ENCODE data around the gene ADD2.

The ADD2 gene

DNA sequence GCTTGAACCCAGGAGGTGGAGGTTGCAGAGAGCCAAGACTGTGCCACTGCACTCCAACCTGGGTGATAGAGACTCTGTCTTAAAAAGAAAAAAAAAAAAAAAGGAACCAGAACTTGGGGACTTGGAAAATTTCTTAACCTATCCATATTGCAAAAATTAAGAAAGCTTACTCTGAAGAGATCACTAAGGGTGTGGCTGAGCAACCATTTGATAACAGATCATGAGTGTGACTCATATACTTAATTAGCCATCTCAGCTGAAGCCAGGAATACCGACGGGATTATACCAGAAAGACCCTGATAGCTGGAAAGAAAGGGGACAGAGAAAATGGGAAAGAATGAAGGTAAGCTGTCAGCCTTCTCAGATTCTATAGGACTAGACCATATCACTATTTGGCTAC, 7.1 kb upstream of the ADD2 start:
- TF ChIP-seq ZNF8 (CRISPR knock-in tag; IDR thresholded peaks at IDR 0.05) (no peak), RARB (CRISPR knock-in tag; IDR thresholded peaks at IDR 0.05) (no peak), ZNF565 (CRISPR knock-in tag; conservative IDR thresholded peaks at IDR 0.05; ENCODE audit: low read depth) (no peak), TOX (CRISPR knock-in tag; IDR thresholded peaks at IDR 0.05; ENCODE audit: borderline replicate concordance) (no peak), BACH2 (CRISPR knock-in tag; IDR thresholded peaks at IDR 0.05; ENCODE audit: borderline replicate concordance) (no peak), ZNF70 (CRISPR knock-in tag; IDR thresholded peaks at IDR 0.05) (no peak), ZFP3 (CRISPR knock-in tag; IDR thresholded peaks at IDR 0.05) (no peak), SNAI2 (CRISPR knock-in tag; IDR thresholded peaks at IDR 0.05) (no peak), ZC3H10 (CRISPR knock-in tag; IDR thresholded peaks at IDR 0.05) (no peak)
- TF ChIP-seq, protein P1, sequence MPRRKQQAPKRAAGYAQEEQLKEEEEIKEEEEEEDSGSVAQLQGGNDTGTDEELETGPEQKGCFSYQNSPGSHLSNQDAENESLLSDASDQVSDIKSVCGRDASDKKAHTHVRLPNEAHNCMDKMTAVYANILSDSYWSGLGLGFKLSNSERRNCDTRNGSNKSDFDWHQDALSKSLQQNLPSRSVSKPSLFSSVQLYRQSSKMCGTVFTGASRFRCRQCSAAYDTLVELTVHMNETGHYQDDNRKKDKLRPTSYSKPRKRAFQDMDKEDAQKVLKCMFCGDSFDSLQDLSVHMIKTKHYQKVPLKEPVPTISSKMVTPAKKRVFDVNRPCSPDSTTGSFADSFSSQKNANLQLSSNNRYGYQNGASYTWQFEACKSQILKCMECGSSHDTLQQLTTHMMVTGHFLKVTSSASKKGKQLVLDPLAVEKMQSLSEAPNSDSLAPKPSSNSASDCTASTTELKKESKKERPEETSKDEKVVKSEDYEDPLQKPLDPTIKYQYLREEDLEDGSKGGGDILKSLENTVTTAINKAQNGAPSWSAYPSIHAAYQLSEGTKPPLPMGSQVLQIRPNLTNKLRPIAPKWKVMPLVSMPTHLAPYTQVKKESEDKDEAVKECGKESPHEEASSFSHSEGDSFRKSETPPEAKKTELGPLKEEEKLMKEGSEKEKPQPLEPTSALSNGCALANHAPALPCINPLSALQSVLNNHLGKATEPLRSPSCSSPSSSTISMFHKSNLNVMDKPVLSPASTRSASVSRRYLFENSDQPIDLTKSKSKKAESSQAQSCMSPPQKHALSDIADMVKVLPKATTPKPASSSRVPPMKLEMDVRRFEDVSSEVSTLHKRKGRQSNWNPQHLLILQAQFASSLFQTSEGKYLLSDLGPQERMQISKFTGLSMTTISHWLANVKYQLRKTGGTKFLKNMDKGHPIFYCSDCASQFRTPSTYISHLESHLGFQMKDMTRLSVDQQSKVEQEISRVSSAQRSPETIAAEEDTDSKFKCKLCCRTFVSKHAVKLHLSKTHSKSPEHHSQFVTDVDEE (CRISPR knock-in tag; IDR thresholded peaks at IDR 0.05): no peak
- TF ChIP-seq, protein P2, sequence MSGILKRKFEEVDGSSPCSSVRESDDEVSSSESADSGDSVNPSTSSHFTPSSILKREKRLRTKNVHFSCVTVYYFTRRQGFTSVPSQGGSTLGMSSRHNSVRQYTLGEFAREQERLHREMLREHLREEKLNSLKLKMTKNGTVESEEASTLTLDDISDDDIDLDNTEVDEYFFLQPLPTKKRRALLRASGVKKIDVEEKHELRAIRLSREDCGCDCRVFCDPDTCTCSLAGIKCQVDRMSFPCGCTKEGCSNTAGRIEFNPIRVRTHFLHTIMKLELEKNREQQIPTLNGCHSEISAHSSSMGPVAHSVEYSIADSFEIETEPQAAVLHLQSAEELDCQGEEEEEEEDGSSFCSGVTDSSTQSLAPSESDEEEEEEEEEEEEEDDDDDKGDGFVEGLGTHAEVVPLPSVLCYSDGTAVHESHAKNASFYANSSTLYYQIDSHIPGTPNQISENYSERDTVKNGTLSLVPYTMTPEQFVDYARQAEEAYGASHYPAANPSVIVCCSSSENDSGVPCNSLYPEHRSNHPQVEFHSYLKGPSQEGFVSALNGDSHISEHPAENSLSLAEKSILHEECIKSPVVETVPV (CRISPR knock-in tag; IDR thresholded peaks at IDR 0.05): no peak
- no peak for ATAC-seq

DNA sequence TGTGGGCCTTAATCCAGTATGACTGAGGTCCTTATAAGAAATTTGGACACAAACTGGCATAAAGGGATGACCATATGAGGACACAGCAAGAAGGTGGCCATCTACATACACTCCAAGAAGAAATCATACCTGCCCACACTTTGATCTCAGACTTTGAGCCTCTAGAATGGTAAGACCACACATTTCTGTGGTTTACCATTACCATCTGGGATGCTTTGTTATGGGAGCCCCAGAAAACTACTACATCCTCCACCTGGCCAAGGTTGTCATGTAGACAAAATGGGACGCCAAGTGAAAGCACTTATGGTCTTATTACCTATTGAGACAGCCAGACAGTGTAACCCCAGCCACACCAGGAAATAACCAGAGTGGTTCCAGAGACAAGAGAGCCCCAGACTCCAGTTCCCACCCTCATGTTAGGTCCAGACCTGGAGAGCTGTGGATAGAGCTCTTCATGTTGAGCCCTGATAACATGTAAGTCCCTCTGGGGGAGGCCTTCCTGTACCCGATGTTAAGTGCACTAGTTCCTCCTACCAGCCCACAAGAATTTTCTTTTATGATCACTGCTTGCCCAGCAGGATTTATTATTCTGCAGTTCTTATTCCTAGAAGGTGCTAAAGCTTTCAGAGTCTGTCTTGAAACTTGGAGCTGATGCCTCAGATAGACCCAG, 4.6 kb upstream of the ADD2 start:
- TF ChIP-seq BACH2 (CRISPR knock-in tag; IDR thresholded peaks at IDR 0.05; ENCODE audit: borderline replicate concordance) (no peak), OSR1 (CRISPR knock-in tag; IDR thresholded peaks at IDR 0.05) (no peak), CSDC2 (CRISPR knock-in tag; IDR thresholded peaks at IDR 0.05) (no peak), GLIS3 (CRISPR knock-in tag; IDR thresholded peaks at IDR 0.05) (no peak), ZC3H10 (CRISPR knock-in tag; IDR thresholded peaks at IDR 0.05) (no peak), ISL1 (CRISPR knock-in tag; IDR thresholded peaks at IDR 0.05) (no peak), ZFP3 (CRISPR knock-in tag; IDR thresholded peaks at IDR 0.05) (no peak), ZNF70 (CRISPR knock-in tag; IDR thresholded peaks at IDR 0.05) (no peak)
- TF ChIP-seq, protein P1 (CRISPR knock-in tag; IDR thresholded peaks at IDR 0.05): no peak
- TF ChIP-seq, protein P3, sequence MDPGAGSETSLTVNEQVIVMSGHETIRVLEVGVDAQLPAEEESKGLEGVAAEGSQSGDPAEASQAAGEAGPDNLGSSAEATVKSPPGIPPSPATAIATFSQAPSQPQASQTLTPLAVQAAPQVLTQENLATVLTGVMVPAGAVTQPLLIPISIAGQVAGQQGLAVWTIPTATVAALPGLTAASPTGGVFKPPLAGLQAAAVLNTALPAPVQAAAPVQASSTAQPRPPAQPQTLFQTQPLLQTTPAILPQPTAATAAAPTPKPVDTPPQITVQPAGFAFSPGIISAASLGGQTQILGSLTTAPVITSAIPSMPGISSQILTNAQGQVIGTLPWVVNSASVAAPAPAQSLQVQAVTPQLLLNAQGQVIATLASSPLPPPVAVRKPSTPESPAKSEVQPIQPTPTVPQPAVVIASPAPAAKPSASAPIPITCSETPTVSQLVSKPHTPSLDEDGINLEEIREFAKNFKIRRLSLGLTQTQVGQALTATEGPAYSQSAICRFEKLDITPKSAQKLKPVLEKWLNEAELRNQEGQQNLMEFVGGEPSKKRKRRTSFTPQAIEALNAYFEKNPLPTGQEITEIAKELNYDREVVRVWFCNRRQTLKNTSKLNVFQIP (CRISPR knock-in tag; IDR thresholded peaks at IDR 0.05; ENCODE audit: borderline replicate concordance, low read depth): no peak
- TF ChIP-seq, protein P4, sequence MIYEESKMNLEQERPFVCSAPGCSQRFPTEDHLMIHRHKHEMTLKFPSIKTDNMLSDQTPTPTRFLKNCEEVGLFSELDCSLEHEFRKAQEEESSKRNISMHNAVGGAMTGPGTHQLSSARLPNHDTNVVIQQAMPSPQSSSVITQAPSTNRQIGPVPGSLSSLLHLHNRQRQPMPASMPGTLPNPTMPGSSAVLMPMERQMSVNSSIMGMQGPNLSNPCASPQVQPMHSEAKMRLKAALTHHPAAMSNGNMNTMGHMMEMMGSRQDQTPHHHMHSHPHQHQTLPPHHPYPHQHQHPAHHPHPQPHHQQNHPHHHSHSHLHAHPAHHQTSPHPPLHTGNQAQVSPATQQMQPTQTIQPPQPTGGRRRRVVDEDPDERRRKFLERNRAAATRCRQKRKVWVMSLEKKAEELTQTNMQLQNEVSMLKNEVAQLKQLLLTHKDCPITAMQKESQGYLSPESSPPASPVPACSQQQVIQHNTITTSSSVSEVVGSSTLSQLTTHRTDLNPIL (CRISPR knock-in tag; IDR thresholded peaks at IDR 0.05; ENCODE audit: low read depth): no peak
- no peak for ATAC-seq

DNA sequence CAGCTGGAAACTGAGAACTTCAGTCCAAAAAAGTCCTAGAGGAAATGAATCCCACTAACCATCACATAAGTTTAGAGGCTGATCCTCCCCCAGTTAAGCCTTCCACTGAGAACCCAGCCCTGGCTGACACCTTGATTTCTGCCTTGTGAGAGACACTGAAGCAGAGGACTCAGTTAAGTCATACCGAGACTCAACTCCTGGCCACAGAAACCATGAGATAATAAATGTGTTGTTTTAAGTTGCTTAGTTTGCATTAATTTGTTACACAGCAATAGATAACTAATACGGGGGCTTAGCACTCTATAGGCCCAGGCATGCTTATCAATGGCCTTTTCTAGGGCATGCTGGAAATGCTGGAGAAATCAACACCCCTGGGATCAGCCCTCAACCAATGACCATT, 3.4 kb upstream of the ADD2 start:
- TF ChIP-seq, protein P5, sequence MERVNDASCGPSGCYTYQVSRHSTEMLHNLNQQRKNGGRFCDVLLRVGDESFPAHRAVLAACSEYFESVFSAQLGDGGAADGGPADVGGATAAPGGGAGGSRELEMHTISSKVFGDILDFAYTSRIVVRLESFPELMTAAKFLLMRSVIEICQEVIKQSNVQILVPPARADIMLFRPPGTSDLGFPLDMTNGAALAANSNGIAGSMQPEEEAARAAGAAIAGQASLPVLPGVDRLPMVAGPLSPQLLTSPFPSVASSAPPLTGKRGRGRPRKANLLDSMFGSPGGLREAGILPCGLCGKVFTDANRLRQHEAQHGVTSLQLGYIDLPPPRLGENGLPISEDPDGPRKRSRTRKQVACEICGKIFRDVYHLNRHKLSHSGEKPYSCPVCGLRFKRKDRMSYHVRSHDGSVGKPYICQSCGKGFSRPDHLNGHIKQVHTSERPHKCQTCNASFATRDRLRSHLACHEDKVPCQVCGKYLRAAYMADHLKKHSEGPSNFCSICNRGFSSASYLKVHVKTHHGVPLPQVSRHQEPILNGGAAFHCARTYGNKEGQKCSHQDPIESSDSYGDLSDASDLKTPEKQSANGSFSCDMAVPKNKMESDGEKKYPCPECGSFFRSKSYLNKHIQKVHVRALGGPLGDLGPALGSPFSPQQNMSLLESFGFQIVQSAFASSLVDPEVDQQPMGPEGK (CRISPR knock-in tag; IDR thresholded peaks at IDR 0.05; ENCODE audit: borderline replicate concordance): no peak
- TF ChIP-seq ZNF565 (CRISPR knock-in tag; conservative IDR thresholded peaks at IDR 0.05; ENCODE audit: low read depth) (no peak), TOX (CRISPR knock-in tag; IDR thresholded peaks at IDR 0.05; ENCODE audit: borderline replicate concordance) (no peak), PPARA (CRISPR knock-in tag; IDR thresholded peaks at IDR 0.05; ENCODE audit: borderline replicate concordance) (no peak), ZFP30 (CRISPR knock-in tag; IDR thresholded peaks at IDR 0.05) (no peak), ESRRG (CRISPR knock-in tag; IDR thresholded peaks at IDR 0.05) (no peak), TCF4 (CRISPR knock-in tag; IDR thresholded peaks at IDR 0.05; ENCODE audit: borderline replicate concordance) (no peak)
- TF ChIP-seq, protein P1 (CRISPR knock-in tag; IDR thresholded peaks at IDR 0.05): no peak
- no peak for ATAC-seq

Data from SK-N-SH treated with all-trans-retinoic acid at 6 μM for 48 hours (cell line).